Uterus (tissue), 4 donors: ENCODE data around the gene CCNO. TPM values are rescaled to one million over a fixed set of nuclear protein-coding genes. Genes with fewer than 3 reads are reported as not detected.

Experiments
- DNase-seq, 2 donors: peaks; one replicate each; pipeline ENCODE4 v3.0.0-alpha.2; 2019 to 2020
- H3K27ac ChIP-seq, 2 donors: fragments of 200-600 bp; sonication (generic); 1 replicate in 1 of 2; 2 replicates in 1 of 2; pipeline ENCODE4 v1.5.1; 2016 to 2018
- H3K27me3 ChIP-seq, 2 donors: fragments of 200-600 bp; sonication (generic); one replicate each; pipeline ENCODE4 v1.5.1; 2018 to 2019; ENCODE audit warnings: control low read depth in 1 of 2
- H3K36me3 ChIP-seq, 2 donors: fragments of 200-600 bp; sonication (generic); one replicate each; pipeline ENCODE4 v1.5.1; 2019; ENCODE audit warnings: control low read depth in 1 of 2
- H3K4me1 ChIP-seq, 2 donors: fragments of 200-600 bp; sonication (generic); one replicate each; pipeline ENCODE4 v1.5.1; 2018 to 2019; ENCODE audit warnings: control low read depth in 1 of 2
- H3K4me3 ChIP-seq, 2 donors: fragments of 200-600 bp; sonication (generic); 1 replicate in 1 of 2; 2 replicates in 1 of 2; pipeline ENCODE4 v1.5.1; 2018 to 2019; ENCODE audit warnings: mild to moderate bottlenecking in 1 of 2
- H3K9me3 ChIP-seq, 2 donors: fragments of 200-600 bp; sonication (generic); one replicate each; pipeline ENCODE4 v1.5.1; 2019; ENCODE audit warnings: control low read depth in 1 of 2
- CTCF ChIP-seq, 4 experiments: fragments of 200-600 bp in 2 of 4; fragments of 450-650 bp in 2 of 4; sonication (generic) in 2 of 4; IDR thresholded peaks; one replicate each; pipeline ENCODE4 v1.5.1; 2016 to 2019; ENCODE audit warnings: antibody characterized with exemption in 4 of 4, mild to moderate bottlenecking in 2 of 4, moderate library complexity in 1 of 4
- POLR2A ChIP-seq, 2 donors: fragments of 450-650 bp; IDR thresholded peaks; one replicate each; pipeline ENCODE4 v1.6.1; 2016; ENCODE audit warnings: antibody characterized with exemption in 2 of 2, mild to moderate bottlenecking in 1 of 2, moderate library complexity in 1 of 2
- intact Hi-C: fragments of 100-400 bp; cut with DNase I; formaldehyde crosslinking; loops from one replicate; pipeline ENCODE4 v1.15.1; 2023; ENCODE audit warnings: low total_unique reads
- total RNA-seq, 4 donors: library from RNA; depleted of rRNA in 3 of 4; stranded (reverse); fragments of >200 nt in 3 of 4; gene quantifications; one replicate each; pipeline versions ENCODE4 v1.1.0 to v1.2.4, GENCODE V29; 2014 to 2023
- donor health status: DM: yes; HTN: yes; CAD: no.

CCNO gene
- total RNA-seq, 4 donors from 2014 or later: 0.48 to 0.67 TPM; not detected in 2

GRCh38 chr5:55231919-55232270, 1.5 kb downstream of the CCNO start:
- Histone ChIP-seq H3K4me3 (peak overlapping the region in 1 of 2 donors; percentile 55), H3K36me3 (no peaks in the 10 kb centered on the region), H3K27me3 (peaks cover 18 to 64% of the 10 kb centered on the region in 2 donors), H3K27ac (no peak overlapping the region), H3K9me3 (no peaks in the 10 kb centered on the region), H3K4me1 (peaks cover 0 to 40% of the 10 kb centered on the region in 2 donors)
- no peak for TF ChIP-seq POLR2A (IDR thresholded peaks at IDR 0.05)
- no peak for TF ChIP-seq CTCF (IDR thresholded peaks at IDR 0.05)
- DNase-seq: no peak
- intact Hi-C loops: no loop called here

GRCh38 chr5:55231029-55231918, 2.1 kb downstream of the CCNO start:
- TF ChIP-seq POLR2A (IDR thresholded peaks at IDR 0.05) (no peak), CTCF (IDR thresholded peaks at IDR 0.05) (no peak)
- H3K4me3 ChIP-seq: peak overlapping the region in 1 of 2 donors; percentile 55
- H3K36me3 ChIP-seq: no peaks in the 10 kb centered on the region
- H3K4me1 ChIP-seq: peaks cover 0 to 46% of the 10 kb centered on the region in 2 donors
- intact Hi-C loops: no loop called here
- no peaks in the 10 kb centered on the region for H3K9me3 ChIP-seq
- DNase-seq: no peak
- no peak overlapping the region for H3K27ac ChIP-seq
- H3K27me3 ChIP-seq: peaks cover 23 to 70% of the 10 kb centered on the region in 2 donors

- intact Hi-C loops: no loop called here
- Histone ChIP-seq H3K4me1 (peaks cover 0 to 47% of the 10 kb centered on the region in 2 donors), H3K27me3 (peaks cover 26 to 80% of the 10 kb centered on the region in 2 donors), H3K4me3 (no peak overlapping the region), H3K36me3 (no peaks in the 10 kb centered on the region), H3K9me3 (no peaks in the 10 kb centered on the region), H3K27ac (no peak overlapping the region)
- DNase-seq: no peak
- TF ChIP-seq POLR2A (IDR thresholded peaks at IDR 0.05) (no peak), CTCF (IDR thresholded peaks at IDR 0.05) (no peak)
Measured at GRCh38 chr5:55230086-55230629, 3.2 kb downstream of the CCNO start.

- Histone ChIP-seq H3K4me1 (peaks cover 0 to 34% of the 10 kb centered on the region in 2 donors), H3K9me3 (no peaks in the 10 kb centered on the region), H3K27me3 (peaks cover 28 to 94% of the 10 kb centered on the region in 2 donors), H3K36me3 (no peaks in the 10 kb centered on the region), H3K4me3 (no peak overlapping the region), H3K27ac (no peak overlapping the region)
- intact Hi-C loops: loop anchor here (10.0 kb wide), 1 partner anchor 53 kb away; the partner anchor contains the start of gene CDC20B
- no peak for DNase-seq
- TF ChIP-seq POLR2A (IDR thresholded peaks at IDR 0.05): no peak
- no peak for TF ChIP-seq CTCF (IDR thresholded peaks at IDR 0.05)
Measured at GRCh38 chr5:55227664-55228430, 5.6 kb downstream of the CCNO start.
